Kidney tubule cell (primary cell): Measurements from ENCODE around the gene PCNT.
"Not testable (repeated sequence)": the region's sequence is repeated elsewhere in the genome, so short reads cannot be mapped to it uniquely, and the experiment has no call there.

Experiments used
- DNase-seq: peaks from one replicate; pipeline ENCODE4 v3.0.0-alpha.2; 2018; ENCODE audit warnings: low spot score

The PCNT gene

GRCh38 chr21:46427516-46427915, 103.6 kb downstream of the PCNT start:
- no peak for DNase-seq

GRCh38 chr21:46428286-46428685, 104.3 kb downstream of the PCNT start:
- DNase-seq: no peak

GRCh38 chr21:46428987-46429710, 105.2 kb downstream of the PCNT start:
- DNase-seq: no peak

GRCh38 chr21:46429754-46430681, 106.1 kb downstream of the PCNT start:
- DNase-seq: no peak

- no peak for DNase-seq
Observed at GRCh38 chr21:46431448-46431847, 107.5 kb downstream of the PCNT start.

- no peak for DNase-seq
Observed at GRCh38 chr21:46431884-46432488, 108.0 kb downstream of the PCNT start.

- not testable (repeated sequence) for DNase-seq
Observed at GRCh38 chr21:46433116-46433515, 109.2 kb downstream of the PCNT start.

- no peak for DNase-seq
Observed at GRCh38 chr21:46434322-46434958, 110.5 kb downstream of the PCNT start.

GRCh38 chr21:46435786-46436227, 111.9 kb downstream of the PCNT start:
- no peak for DNase-seq

- DNase-seq: no peak
Observed at GRCh38 chr21:46436621-46437020, 112.7 kb downstream of the PCNT start.

GRCh38 chr21:46437096-46437498, 113.1 kb downstream of the PCNT start:
- DNase-seq: no peak

GRCh38 chr21:46437511-46437910, 113.6 kb downstream of the PCNT start:
- no peak for DNase-seq

GRCh38 chr21:46438241-46438640, 114.3 kb downstream of the PCNT start:
- no peak for DNase-seq

GRCh38 chr21:46439906-46440305, 116.0 kb downstream of the PCNT start:
- no peak for DNase-seq

GRCh38 chr21:46441331-46441730, 117.4 kb downstream of the PCNT start:
- no peak for DNase-seq

- DNase-seq: no peak
Observed at GRCh38 chr21:46441961-46442498, 118.1 kb downstream of the PCNT start.

- DNase-seq: no peak
Observed at GRCh38 chr21:46442938-46443337, 119.0 kb downstream of the PCNT start.

GRCh38 chr21:46443910-46444309, 120.0 kb downstream of the PCNT start:
- no peak for DNase-seq

- peak; percentile 10 for DNase-seq
Observed at GRCh38 chr21:46448108-46448507, 124.2 kb downstream of the PCNT start.

- DNase-seq: not testable (repeated sequence)
Observed at GRCh38 chr21:46448855-46449254, 124.9 kb downstream of the PCNT start.

GRCh38 chr21:46452710-46453109, 128.8 kb downstream of the PCNT start:
- DNase-seq: peak; percentile 47

- DNase-seq: no peak
Observed at GRCh38 chr21:46454142-46454541, 130.2 kb downstream of the PCNT start.
